ENCODE measurements around the gene NCOA4. TPM values are rescaled to one million over a fixed set of nuclear protein-coding genes. Genes with fewer than 3 reads are reported as not detected.
A peak's percentile ranks its signal among the peaks of the same experiment; 100 is the strongest.

Gene NCOA4
- total RNA-seq (2014; rRNA removed; shearing (Covaris generic)) (78.8 and 100.0 TPM in 2 replicates), total RNA-seq (2022) (71.1 and 72.4 TPM in 2 replicates), Bru-seq, nascent RNA (percentile 88 among the genes with signal in this experiment), BruChase-seq, experiment 1, labeled RNA remaining after a 6-hour chase (percentile 87 among the genes with signal in this experiment), BruChase-seq, experiment 2, labeled RNA remaining after a 2-hour chase (percentile 95 among the genes with signal in this experiment)
- long read RNA-seq, transcript NCOA4-204 (10 exons, 3,549 nt), result major isoform, 192 of 217 reads
- long read RNA-seq, partial matches to known transcripts, result 8 of 217 reads
- long read RNA-seq, other reads (novel, unspliced or antisense), result 16 of 217 reads

DNA sequence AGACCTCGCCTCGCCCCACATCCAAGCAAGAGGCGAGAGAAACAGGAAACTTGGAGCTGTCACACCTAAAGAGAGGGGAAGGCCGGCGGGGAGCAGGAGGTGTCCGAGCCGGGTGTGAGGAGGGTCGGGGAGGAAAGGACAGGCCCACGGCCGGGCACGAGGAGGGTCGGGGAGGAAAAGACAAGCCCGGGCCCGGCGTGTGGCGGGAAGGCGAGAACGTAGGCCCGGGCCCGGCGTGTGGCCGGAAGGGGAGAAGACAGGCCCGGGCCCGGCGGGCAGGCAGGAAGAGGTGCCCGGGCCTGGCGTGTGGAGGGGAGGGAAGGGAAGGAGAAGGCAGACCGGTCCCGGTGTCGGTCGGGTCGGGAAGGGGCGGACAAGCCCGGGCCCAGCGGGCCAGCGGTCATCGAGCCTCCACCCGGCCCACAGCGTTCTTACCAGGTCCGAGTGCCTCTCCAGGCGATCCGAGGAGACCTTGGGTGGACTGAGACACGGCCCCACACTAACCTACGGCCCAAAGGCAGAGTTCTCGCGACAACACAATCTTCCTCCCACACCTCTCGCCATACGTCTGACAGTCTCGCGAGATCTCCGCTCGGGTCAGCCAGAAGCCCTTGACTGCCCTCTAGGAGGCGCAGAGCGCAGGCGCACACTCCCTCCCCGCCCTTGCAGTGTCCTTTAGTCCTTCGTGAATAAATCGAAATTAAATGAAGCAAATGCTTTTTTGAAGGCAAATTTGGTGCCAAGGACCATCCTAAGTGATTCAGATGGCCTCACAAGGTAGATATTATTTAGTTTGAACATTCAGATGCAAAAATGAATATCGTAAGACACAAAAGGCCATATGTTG lies at the start of gene NCOA4:
TSS of gene NCOA4 (minus strand) at position 533 of the 847 bp plus-strand sequence. CDS start 13,943 bp downstream, outside the sequence.
- peak; percentile 99 for DNase-seq (ENCODE audit: low spot score)
- POLR2A ChIA-PET, result interaction anchor here (0.6 to 1.8 kb wide), 3 partner anchors 10 to 232 kb away, joined by 3 to 12 read pairs (median 3); no protein-coding TSS in a partner anchor
- CTCF ChIA-PET (ENCODE audit: unreplicated experiment), result no interaction called here
- H3K9me2 ChIP-seq (ENCODE audit: insufficient read depth, low read length), result no peaks in the 10 kb centered on the region
- H4K20me1 ChIP-seq (ENCODE audit: insufficient read depth, low read length), result peaks cover 32% of the 10 kb centered on the region
- intact Hi-C loops (cut with micrococcal nuclease; ENCODE audit: unreplicated experiment), result loop anchor here (2.0 to 5.0 kb wide), 3 partner anchors 62 to 1028 kb away; partner anchors contain the start of gene ZNF22
- H3K4me2 ChIP-seq (ENCODE audit: low read length), result peak within 1 kb of the TSS; percentile 81
- TF ChIP-seq, protein P1, sequence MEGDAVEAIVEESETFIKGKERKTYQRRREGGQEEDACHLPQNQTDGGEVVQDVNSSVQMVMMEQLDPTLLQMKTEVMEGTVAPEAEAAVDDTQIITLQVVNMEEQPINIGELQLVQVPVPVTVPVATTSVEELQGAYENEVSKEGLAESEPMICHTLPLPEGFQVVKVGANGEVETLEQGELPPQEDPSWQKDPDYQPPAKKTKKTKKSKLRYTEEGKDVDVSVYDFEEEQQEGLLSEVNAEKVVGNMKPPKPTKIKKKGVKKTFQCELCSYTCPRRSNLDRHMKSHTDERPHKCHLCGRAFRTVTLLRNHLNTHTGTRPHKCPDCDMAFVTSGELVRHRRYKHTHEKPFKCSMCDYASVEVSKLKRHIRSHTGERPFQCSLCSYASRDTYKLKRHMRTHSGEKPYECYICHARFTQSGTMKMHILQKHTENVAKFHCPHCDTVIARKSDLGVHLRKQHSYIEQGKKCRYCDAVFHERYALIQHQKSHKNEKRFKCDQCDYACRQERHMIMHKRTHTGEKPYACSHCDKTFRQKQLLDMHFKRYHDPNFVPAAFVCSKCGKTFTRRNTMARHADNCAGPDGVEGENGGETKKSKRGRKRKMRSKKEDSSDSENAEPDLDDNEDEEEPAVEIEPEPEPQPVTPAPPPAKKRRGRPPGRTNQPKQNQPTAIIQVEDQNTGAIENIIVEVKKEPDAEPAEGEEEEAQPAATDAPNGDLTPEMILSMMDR (conservative IDR thresholded peaks at IDR 0.05; ENCODE audit: low read length), result peak; percentile 83
- TF ChIP-seq EZH2phosphoT487 (IDR thresholded peaks at IDR 0.05; ENCODE audit: borderline replicate concordance, low read depth, low read length), result no peak
- H3K4me1 ChIP-seq (ENCODE audit: insufficient read depth, low read length, poor library complexity, severe bottlenecking), result peaks cover 18% of the 10 kb centered on the region
- no TSS peak for BruUV-seq (replicated peaks)
- peaks cover 28% of the 10 kb centered on the region for H3K36me3 ChIP-seq (ENCODE audit: insufficient read depth, low read length)
- peak within 1 kb of the TSS; percentile 92 for H2AFZ ChIP-seq (ENCODE audit: low read length)
- no peaks in the 10 kb centered on the region for H3K9me3 ChIP-seq (ENCODE audit: low read length)
- H3K4me3 ChIP-seq (ENCODE audit: low read depth, low read length, poor library complexity, severe bottlenecking), result peak within 1 kb of the TSS; percentile 87
- H3K27ac ChIP-seq (ENCODE audit: low read depth, low read length, poor library complexity, severe bottlenecking), result peak within 1 kb of the TSS; percentile 44
- peaks cover 49% of the 10 kb centered on the region for H3K79me2 ChIP-seq (ENCODE audit: insufficient read depth, low read depth, low read length)

DNA sequence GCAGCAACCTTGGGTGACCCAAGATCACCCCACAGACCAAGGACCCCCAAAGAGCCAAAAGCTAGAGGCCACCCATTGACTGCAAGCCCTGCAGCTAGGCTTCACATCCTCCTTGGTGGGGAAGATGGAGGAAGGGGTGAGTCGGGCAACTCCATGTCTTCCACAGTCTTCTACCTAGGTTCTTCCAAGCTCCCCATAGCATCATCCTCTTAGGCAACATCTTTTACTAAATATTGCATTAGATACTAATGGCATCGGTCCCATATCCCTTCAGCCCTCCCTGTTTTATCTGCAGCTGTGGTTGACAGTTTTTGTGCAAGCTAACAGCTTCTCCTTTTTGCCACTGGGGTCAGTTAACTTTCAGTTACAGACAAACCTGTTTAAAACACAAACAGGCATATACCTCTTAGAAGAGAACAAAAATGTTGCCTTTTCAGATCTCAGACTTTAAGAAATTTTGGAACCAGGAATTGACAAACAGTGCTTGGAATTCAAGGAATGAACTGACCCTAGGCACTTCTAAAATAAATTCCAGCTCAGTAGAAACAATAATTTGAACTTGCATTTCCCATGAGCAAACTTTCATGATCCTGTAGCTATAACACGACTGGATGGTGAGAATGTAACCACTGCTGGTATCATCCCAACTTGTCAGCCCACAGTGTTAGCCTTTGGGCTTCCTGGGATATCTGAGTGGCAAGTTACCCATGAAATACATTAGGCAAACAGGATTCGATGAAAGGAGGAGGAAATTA lies 49.6 kb upstream of the NCOA4 start:
- no peaks in the 10 kb centered on the region for H3K79me2 ChIP-seq (ENCODE audit: insufficient read depth, low read depth, low read length)
- CTCF ChIA-PET (ENCODE audit: unreplicated experiment), result no interaction called here
- peak overlapping the region; percentile 23 for H3K27ac ChIP-seq (ENCODE audit: low read depth, low read length, poor library complexity, severe bottlenecking)
- intact Hi-C loops (cut with micrococcal nuclease; ENCODE audit: unreplicated experiment), result no loop called here
- peaks cover 10% of the 10 kb centered on the region for H3K4me1 ChIP-seq (ENCODE audit: insufficient read depth, low read length, poor library complexity, severe bottlenecking)
- DNase-seq (ENCODE audit: low spot score), result peak; percentile 47
- H3K36me3 ChIP-seq (ENCODE audit: insufficient read depth, low read length), result no peaks in the 10 kb centered on the region
- POLR2A ChIA-PET, result no interaction called here
- no peaks in the 10 kb centered on the region for H4K20me1 ChIP-seq (ENCODE audit: insufficient read depth, low read length)
- no peak for TF ChIP-seq EZH2phosphoT487 (IDR thresholded peaks at IDR 0.05; ENCODE audit: borderline replicate concordance, low read depth, low read length)
- TF ChIP-seq, protein P1 (conservative IDR thresholded peaks at IDR 0.05; ENCODE audit: low read length), result peak; percentile 29; the same call in 1 of the 2 replicates
- no TSS peak for BruUV-seq (replicated peaks)
- peak overlapping the region; percentile 96 for H2AFZ ChIP-seq (ENCODE audit: low read length)
- no peaks in the 10 kb centered on the region for H3K9me2 ChIP-seq (ENCODE audit: insufficient read depth, low read length)
- peak overlapping the region; percentile 13; the same call in 1 of the 2 replicates for H3K4me2 ChIP-seq (ENCODE audit: low read length)
- H3K4me3 ChIP-seq (ENCODE audit: low read depth, low read length, poor library complexity, severe bottlenecking), result no peak overlapping the region
- no peaks in the 10 kb centered on the region for H3K9me3 ChIP-seq (ENCODE audit: low read length)
